Measurements from ENCODE around the gene SIX1. TPM values are rescaled to one million over a fixed set of nuclear protein-coding genes. Genes with fewer than 3 reads are reported as not detected.

Gene SIX1
- total RNA-seq, 1 donor from 2014 or later, result not detected

DNA sequence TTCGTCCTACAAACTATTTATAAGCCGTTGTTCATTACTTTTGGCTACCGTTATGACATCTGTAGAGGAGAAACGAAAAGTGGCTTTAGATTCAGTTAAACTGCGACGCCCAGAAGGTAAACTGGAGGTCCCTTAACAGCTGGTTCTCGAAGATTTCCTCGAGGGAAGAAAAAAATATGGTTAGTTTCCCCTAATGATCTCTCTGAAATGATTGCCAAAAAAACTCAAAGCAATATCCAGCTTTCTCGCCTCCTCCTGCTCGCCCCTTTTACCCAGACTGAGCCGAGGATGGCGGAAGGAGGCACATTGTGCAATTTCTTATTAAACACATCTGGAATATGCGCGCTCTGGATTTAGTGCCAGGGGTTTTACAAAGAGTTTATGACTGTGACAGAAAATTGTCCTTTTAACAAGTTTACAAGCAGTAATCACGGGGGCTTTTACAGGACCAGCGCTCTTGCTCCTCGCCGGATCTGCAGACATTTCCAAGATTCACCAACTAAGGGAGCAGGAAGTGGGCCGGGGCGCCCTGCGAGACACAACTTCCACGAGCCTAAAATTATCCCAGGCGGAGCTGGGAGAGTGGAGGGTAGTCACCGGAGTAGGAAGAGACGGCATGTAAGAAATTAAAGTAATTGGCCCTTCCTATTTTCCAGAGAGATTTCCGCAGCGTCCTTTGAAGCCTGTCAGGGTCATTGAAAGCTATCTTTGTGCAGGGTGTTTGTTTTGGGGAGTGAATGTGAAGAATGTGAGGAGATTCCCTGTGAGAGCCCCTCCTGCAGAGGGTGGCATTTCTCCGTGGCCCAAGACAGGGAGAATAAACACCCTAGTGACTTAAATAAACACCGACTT is 5.6 kb downstream of the SIX1 start:
- no peaks in the 10 kb centered on the region for H3K36me3 ChIP-seq
- intact Hi-C loops (cut with micrococcal nuclease), result no loop called here
- H3K27ac ChIP-seq (replicated peaks), result no peak overlapping the region
- peaks cover 100% of the 10 kb centered on the region for H3K27me3 ChIP-seq (ENCODE audit: low read depth)
- H3K4me3 ChIP-seq, result no peak overlapping the region
- DNase-seq, result no peak
- no peaks in the 10 kb centered on the region for H3K9me3 ChIP-seq (replicated peaks)
- TF ChIP-seq, protein P1, sequence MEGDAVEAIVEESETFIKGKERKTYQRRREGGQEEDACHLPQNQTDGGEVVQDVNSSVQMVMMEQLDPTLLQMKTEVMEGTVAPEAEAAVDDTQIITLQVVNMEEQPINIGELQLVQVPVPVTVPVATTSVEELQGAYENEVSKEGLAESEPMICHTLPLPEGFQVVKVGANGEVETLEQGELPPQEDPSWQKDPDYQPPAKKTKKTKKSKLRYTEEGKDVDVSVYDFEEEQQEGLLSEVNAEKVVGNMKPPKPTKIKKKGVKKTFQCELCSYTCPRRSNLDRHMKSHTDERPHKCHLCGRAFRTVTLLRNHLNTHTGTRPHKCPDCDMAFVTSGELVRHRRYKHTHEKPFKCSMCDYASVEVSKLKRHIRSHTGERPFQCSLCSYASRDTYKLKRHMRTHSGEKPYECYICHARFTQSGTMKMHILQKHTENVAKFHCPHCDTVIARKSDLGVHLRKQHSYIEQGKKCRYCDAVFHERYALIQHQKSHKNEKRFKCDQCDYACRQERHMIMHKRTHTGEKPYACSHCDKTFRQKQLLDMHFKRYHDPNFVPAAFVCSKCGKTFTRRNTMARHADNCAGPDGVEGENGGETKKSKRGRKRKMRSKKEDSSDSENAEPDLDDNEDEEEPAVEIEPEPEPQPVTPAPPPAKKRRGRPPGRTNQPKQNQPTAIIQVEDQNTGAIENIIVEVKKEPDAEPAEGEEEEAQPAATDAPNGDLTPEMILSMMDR (IDR thresholded peaks at IDR 0.05; ENCODE audit: borderline replicate concordance), result no peak
- H3K4me1 ChIP-seq, result peaks cover 42% of the 10 kb centered on the region

DNA sequence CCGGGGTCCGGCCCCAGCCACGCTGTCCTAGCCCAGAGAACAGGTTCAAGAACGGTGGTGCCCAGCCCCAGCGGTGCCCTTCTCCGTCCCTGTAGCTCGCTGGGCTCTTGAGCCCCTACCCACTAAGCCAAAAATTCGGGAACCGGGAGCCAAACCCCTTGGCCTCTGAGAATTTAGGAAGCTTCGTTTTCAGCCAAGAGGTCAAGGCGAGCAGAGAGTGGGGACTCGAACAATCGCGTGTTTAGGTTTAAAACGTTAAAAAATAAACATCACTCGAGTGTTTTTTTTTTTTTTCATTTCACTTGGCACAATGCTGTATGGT is 6.2 kb downstream of the SIX1 start:
- TF ChIP-seq, protein P1 (IDR thresholded peaks at IDR 0.05; ENCODE audit: borderline replicate concordance), result no peak
- no peak overlapping the region for H3K27ac ChIP-seq (replicated peaks)
- no peak for DNase-seq
- no peaks in the 10 kb centered on the region for H3K36me3 ChIP-seq
- intact Hi-C loops (cut with micrococcal nuclease), result no loop called here
- H3K4me3 ChIP-seq, result peak overlapping the region; percentile 39
- peaks cover 100% of the 10 kb centered on the region for H3K27me3 ChIP-seq (ENCODE audit: low read depth)
- no peaks in the 10 kb centered on the region for H3K9me3 ChIP-seq (replicated peaks)
- H3K4me1 ChIP-seq, result peaks cover 39% of the 10 kb centered on the region

DNA sequence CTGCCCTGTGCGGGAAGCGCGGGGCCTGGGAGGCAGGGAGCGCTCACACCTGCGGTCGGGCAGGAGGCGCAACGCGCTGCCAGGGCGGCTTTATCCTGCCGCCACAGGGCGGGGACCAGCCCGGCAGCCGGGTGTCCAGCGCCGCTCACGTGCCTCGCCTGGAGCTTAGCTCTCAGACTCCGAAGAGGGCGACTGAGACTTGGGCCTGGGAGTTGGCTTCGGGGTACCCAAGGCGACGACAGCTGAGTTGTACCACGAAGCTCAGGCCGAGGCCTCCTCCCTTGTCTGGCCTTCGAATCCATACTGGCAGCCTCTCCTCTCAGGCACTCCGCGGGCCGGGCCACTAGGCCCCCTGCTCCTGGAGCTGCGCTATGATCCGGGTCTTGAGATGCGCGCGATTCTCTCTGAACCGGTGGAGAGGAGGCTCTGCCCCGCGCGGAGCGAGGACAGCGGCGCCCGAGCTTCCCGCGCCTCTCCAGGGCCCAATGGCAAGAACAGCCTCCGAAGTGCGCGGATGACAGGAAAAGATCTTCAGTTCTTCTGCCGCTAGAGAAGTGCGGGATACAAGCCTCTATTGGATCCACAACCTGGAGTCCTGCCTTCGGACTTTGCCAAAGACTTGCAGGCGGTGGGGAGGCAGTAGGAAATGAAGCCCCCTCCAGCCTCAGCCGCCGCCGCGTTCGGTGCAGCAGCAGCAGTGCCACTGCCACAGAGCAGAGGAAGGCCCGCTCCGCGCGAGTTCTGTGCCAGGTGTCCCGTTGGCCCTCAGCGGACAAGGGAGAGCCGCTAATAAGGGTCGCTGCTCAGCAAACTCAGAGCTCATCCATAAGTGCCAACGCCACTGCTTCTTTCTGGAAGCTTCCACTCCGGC is 6.8 kb downstream of the SIX1 start:
- DNase-seq, result no peak
- Histone ChIP-seq H3K4me1 (peaks cover 39% of the 10 kb centered on the region), H3K27me3 (ENCODE audit: low read depth) (peaks cover 100% of the 10 kb centered on the region), H3K27ac (replicated peaks) (no peak overlapping the region), H3K9me3 (replicated peaks) (no peaks in the 10 kb centered on the region), H3K36me3 (no peaks in the 10 kb centered on the region), H3K4me3 (peak overlapping the region; percentile 39)
- intact Hi-C loops (cut with micrococcal nuclease), result no loop called here
- TF ChIP-seq, protein P1 (IDR thresholded peaks at IDR 0.05; ENCODE audit: borderline replicate concordance), result no peak

DNA sequence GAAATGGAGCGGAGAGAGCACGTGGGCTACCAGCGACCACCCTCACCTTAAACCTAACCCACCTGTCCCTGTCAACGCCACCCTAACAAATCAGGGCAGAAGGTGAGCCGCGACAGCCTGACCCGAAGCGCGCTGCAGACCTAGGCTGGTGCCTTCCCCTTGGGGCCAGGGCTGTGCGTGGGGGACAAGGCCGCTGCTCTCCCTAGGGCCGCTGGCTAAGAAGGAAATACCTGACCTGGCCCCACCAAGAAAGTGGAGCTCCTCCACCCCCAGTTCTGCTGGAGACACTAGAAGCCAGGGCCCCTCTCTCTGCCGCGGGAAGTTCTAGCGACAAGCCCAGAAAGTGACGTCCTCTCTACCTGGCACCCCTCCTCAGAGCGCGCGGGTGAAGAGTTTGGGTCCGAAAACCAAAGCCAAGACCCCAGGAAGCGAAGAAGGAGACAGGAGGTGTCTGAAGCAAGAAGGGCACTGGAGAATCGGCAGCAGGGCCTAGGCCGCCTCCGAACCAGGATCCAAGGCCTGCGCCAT is 7.5 kb downstream of the SIX1 start:
- TF ChIP-seq, protein P1 (IDR thresholded peaks at IDR 0.05; ENCODE audit: borderline replicate concordance), result no peak
- Histone ChIP-seq H3K27me3 (ENCODE audit: low read depth) (peaks cover 100% of the 10 kb centered on the region), H3K27ac (replicated peaks) (no peak overlapping the region), H3K4me3 (peak overlapping the region; percentile 39), H3K9me3 (replicated peaks) (no peaks in the 10 kb centered on the region), H3K4me1 (peaks cover 37% of the 10 kb centered on the region), H3K36me3 (no peaks in the 10 kb centered on the region)
- DNase-seq, result no peak
- intact Hi-C loops (cut with micrococcal nuclease), result no loop called here

DNA sequence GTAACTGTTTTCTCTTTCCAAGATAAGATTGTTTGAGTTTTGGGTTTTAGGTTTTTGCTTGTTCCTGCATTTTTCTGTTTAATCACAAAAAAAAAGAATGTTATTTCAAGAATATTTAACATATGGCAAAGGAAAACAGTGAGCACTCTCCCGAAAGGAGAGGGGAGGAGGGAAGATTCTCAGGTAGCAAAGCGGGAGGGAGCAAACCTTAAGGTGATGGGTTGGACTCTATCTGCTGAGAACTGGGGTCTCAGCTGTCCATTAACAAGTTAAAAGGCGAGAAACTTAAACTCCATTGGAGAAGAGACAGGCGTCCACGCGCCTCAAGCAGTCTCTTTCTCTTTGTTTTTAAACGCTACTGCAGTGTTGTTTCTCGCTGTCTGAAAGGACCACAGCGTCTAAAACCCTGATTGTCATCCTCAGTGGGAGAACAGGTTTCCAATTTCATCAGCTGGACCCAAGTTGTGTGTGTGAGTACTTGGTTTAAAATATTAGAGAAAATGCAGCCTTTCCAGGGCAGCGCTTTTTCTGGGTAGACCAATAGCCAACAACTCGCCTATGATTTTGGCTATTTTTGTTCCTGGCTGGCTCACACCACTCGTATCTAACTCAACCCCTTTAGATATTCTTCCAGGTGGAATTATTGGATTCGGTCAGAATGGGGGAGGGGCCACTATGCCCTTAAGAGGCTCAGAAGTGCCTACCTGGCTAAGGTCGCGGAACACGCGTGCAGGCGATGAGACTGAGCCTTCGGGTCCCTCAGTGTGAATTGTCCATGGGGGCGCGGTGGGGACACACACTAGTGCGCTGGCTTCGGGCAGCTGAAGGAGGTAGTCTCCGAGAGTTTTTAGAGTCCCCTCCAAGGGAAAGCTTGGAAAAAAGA is 8.2 kb downstream of the SIX1 start:
- no peak overlapping the region for H3K27ac ChIP-seq (replicated peaks)
- intact Hi-C loops (cut with micrococcal nuclease), result no loop called here

More for the DNA sequence above, 8.2 kb downstream of the SIX1 start:
- TF ChIP-seq, protein P1 (IDR thresholded peaks at IDR 0.05; ENCODE audit: borderline replicate concordance), result no peak
- DNase-seq, result no peak
- H3K36me3 ChIP-seq, result no peaks in the 10 kb centered on the region
- H3K4me1 ChIP-seq, result peaks cover 37% of the 10 kb centered on the region
- H3K27me3 ChIP-seq (ENCODE audit: low read depth), result peaks cover 100% of the 10 kb centered on the region
- no peaks in the 10 kb centered on the region for H3K9me3 ChIP-seq (replicated peaks)
- H3K4me3 ChIP-seq, result no peak overlapping the region

Data from left ventricle myocardium inferior (tissue), 1 donor.